Amniotic stem cell (primary cell): ENCODE measurements around the gene RAP1GAP.
"Not testable (repeated sequence)": the region's sequence is repeated elsewhere in the genome, so short reads cannot be mapped to it uniquely, and the experiment has no call there.

Source experiments
- DNase-seq: peaks from one replicate; lab custom pipeline; 2025; lab: John Stamatoyannopoulos, UW

RAP1GAP gene

DNA sequence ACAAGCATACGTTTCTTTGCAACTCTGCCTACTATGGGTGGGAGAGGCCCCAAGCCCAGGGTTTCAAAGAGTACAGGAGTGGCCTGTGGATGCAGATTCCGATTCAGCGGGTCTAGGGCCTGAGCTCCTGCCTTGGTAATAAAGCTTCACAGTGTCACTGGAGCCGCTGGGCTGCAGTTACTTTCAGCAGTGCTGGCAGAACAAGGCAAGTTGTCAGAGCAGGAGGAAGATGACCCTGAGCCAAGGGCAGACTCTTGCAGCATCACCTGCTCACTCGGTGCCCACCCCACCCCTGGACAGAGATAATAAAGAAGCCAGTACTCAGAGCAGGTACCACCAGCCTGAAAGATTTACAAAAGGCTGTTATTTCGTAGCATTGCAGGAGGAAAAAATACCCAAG is 8.0 kb upstream of the RAP1GAP start:
- DNase-seq: no peak

DNA sequence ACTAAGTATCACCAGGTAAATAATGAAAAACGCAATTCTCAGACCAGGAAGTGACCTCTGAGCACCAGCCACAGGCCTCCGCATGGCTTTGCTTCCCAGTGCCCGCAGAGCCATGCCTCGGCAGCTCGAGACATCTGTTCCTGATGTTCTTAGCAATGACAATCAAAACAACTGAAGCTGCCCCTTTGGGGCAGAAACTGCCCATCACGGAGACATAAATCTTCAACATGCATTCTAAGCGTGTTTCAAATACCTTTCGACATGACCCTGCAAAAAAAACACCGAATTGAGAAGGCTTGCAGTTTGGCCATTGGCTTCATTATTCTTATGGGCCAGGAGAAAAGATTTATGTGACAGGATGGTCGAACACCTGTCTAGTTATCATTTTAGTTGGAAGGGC is 5.8 kb upstream of the RAP1GAP start:
- no peak for DNase-seq

DNA sequence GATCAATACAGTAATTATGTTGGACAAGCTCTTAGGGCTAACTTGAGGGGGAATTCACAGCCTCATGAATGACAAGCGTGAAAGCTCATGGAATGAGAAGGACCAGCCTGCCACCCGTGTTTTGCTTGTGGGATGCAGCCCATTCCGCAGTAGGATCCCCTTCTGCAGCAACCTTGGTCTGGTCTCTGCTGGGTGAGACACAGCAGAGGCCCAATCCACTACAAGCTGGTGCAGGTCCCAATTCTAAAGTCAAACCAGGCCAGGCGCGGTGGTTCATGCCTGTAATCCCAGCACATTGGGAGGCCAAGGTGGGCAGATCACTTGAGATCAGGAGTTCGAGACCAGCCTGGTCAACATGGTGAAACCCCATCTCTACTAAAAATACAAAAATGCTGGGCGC is 4.7 kb upstream of the RAP1GAP start:
- DNase-seq: not testable (repeated sequence)

DNA sequence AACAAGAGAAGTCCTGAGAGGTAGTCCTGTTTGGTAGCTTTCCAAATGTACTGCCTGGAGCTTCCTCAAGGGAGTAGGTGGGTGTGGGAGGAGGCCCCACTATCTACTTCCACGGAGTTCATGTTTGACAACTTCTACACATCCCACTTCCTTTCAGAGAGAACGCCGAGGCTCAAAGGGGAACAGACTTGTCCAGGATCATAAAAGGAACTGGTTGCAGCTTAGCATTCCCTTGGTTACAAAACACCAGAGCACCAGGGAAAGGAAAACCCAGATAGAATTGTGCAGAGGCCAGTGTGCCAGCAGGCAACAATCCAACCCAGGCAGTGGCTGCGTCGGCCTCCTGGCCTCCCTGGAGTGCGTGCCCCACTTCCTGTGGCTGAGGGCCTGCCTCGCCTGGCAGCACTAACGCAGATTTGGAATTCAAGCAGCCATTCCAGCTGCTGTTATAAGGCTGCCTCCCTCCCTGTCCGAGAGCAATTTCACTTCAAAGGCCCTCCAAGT is 4.2 kb upstream of the RAP1GAP start:
- DNase-seq: no peak

DNA sequence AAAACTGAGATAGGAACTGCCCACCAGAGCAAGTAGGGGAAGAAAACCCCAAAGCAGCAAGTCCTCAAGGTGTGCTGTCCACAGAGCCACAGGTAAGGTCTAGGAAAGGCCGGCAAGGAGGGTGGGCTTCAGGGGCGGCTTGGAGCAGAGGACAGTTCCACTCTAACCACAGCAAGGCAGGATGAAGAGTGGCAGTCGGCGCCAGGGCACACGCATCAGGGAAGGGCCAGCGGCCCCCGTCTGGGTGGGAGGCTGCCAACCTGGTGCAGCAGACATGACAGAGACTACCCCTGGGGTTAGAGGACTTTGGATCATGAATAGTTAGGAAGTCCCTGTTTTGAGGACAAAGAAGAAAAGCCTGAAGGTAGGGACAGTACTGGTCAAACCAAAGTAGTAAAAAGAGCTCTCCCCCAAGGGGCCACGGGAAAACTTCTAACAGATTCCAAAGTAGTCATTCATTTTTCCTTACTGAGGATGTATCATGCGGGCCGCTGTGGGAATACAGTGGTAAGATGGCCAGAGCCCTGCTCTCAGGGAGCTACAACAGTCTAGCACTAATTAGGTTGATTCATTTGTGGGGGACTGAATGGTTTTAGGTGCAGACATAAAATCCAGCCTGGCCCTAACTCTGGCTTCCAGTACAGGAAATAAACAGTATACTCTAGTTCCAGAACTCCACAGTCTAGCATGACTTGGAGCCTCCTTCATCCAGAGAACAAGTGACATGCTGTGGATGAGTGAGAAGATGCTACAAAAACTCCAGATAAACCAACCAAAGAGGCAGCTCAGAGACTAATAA is 3.5 kb upstream of the RAP1GAP start:
- no peak for DNase-seq

DNA sequence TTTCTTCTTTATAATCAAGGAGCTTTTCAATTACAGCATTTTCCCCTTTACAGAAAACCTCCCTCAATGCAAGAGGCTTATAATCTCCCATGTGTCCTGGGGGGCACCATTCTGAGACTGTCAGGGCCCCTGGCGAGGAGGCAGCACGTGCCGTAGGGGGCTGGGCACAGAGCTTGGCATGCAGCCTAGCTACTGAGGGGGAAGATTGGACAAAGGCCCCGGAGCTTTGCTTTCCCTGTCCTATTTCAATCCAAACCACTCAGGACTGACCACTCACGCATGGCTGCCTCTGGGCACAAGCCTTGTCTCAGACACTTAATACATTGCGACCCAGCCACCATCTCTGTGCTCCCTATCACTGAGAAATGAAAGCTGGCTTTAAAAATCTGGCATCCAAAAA is 2.8 kb upstream of the RAP1GAP start:
- DNase-seq: no peak

DNA sequence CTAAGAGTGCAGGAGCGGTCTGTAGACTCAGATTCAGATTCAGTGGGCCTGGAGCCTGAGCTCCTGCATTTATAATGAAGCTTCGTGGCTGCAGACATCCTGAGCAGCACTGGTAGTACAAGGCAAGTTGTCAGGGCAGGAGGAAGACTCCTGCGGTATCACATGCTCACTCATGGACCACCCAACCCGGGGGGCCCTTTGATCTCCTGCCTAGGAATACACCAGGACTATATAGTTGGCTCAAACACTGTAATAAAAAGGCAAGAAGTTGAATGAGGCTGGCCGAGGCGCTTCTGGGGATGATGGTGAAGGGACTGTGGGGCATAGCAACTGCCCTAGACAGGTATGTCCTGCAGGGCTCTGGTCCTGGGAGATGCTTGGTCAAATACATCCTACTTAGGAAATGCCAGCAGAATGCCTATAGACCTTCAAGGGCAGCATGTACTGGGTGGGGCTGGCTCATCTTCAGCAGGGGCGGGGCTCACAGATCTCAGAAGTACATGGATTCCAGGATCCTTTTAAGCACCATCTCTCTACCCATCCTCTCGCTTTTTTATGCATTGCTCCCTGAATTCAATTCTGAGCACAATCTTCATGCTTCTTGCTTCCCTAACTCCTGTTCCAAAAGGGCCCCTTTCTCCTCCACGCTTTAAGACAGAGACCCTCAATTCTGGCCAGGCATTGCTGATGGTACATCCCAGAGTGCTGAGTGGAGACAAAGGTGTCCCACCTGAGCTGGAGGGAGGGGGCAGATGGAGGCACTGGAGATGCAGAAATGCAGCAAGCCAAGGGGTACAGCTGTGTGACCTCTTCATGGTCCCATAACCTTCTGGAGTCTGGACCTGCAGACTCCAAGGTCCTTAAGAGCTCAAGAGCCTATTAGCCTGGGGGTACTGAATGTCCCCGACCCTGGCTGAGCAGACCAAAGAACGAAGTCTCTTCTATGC is 2.1 kb upstream of the RAP1GAP start:
- no peak for DNase-seq

DNA sequence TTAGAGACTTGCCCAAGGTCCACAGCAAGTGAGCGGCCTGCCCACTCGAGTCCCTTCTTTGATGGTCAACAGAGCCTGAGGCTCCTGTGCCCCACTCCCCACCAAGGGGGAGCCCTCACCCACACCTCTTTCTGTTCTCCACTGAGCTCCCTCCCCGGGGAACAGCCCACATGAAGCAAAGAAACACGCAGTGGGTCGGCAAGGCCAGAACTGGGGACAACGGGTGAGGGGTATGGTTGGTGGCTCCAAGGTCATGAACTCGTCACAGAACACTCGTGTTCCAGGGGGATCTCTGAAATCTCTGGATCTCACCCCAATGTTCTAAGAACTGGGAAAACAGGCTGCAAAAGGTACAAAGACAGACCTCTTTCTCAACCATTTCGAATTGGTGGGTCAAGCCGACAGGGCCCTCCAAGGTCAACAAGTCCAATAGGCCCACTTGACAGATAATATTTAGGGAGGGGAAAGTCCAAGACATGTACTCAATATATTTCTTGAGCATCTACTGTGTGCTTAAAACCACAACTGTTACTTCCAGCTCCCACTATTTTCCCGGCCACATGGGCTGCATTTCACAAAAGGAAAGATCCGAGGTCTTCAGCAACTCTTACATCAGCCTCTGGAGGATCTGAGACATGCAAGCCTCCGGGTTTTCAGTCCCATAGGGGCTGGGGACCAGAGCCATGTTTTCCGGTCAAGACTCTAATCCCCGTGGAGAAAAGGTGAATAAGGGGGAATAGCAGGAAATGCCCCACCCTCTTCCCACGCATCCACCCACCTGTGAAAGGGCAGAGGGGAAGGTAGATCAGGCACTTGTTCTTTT is 1.1 kb upstream of the RAP1GAP start:
- DNase-seq: no peak

DNA sequence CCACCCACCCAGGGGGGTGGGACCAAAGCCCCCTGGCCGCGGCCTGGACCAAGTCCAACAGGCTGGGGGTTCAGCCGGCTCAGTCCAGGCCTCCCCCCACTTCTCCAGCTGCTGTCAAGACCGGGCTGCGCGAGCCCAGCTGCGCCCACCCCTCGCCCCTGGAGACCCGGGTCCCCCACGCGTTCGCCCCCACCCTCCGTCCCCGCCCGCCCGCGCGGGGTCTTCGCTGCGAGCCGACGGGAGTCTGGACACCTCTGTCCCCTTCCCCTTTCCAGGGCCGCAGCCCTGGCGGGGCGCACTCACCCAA is 253 bp downstream of the RAP1GAP start:
- DNase-seq: no peak

DNA sequence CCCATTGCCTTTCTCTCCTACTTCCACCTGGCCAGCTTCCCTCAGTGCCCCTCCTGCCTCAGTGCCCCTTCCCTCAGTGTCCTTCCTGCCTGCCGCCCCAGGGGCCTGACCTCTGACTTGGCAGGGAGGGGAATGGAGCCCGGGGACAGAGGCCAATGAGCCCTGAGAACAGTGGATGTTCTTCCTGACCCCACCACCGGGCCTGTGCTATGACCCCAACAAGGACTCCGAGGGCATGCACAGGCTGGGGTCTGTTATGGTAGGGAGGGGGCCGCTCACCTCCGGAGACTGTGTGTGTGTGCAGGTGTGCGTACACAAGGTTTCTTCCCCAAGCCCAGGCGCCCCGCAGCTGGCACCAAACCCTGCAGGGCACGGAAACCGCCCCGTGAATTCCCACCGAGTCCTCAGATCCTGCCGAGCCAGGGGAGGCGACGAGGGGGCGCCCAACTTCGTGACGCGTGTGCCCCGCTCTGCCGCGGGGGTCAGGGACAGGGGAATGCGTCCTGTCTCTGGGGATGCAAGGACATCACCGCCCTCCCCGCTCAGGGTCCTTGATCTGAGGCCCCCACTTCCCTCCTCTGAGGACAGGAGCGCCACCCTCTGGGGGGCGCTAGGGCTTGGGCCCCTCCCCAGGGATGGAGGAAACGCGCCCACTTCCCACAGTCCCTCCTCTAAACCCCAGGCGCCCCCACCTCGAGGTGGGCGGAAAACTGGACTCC is 766 bp downstream of the RAP1GAP start:
- no peak for DNase-seq

DNA sequence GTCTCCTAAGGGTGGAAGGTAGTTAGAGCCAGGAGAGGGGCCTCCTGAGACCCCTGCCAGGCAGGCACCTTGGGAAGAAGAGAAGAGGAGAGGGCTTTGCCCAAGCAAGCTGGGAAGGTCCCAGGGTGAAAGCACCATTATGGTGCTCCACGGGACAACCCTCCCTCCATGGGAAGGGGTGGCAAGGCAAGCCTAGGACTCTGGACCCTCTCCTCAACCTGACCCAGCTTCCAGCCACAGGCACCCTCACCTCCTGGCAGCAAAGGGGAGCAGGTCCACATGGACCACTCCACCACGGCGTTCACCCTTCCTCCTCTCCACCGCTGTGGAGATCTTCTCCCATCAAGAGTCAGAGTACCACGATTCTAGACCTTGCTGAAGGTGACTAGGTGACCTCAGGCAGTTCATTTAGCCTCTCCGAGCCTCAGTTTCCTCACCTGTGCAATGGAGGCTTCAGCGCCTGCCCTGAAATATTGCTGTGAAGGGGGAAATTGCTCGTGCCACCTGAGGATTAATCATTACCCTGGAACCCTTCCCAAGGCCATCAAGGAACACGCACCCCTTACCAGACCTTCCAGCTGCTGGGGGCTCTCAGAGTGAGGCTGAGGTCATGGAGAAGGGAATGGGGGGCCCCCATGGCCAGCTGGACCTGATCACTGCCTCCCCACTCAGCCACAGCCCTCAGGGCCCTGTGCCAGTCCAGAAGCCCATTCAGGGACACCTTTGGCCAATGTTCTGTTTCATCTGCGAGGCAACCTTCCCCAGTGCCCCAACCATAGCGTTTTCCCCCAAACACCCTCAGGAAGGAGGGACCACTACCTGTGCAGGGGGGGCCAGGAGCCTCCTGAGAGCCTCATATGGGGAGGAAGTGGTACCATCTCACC is 1.6 kb downstream of the RAP1GAP start:
- no peak for DNase-seq

DNA sequence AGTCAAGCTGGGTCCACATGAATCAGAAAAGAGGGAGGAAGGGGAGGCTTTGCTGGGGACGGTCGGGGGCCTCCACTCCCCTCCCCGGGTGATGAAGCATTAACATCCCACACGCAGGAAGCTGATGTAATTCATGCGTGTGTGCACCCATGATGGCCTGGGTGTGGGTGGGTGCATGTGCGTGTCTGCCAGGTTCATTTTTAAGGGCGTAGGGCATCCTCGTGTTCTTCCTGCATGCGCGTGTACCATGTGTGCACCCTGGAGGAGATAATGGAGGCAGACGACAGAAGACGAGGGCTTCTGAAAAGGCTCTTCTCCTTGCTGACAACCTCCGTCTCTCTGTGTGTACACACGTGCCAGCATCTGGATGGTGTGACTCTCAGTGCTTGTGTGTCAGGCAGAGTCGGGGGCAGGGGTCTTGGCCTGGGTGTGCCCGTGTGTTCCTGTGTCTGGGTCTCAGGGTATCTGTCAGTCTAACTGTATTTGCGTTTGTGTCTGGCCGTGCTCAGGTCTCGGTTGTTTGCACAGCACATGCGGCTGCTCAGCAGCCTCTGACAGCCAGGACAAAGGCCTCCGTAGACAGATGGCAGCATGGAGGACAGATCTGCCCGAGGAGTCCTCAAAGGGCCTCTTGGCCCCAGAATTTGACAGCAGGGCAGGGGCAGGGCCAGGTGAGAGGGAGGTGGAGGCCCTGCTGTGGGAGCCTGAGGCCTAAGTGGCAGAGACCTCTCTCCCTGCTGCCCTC is 2.4 kb downstream of the RAP1GAP start:
- no peak for DNase-seq

DNA sequence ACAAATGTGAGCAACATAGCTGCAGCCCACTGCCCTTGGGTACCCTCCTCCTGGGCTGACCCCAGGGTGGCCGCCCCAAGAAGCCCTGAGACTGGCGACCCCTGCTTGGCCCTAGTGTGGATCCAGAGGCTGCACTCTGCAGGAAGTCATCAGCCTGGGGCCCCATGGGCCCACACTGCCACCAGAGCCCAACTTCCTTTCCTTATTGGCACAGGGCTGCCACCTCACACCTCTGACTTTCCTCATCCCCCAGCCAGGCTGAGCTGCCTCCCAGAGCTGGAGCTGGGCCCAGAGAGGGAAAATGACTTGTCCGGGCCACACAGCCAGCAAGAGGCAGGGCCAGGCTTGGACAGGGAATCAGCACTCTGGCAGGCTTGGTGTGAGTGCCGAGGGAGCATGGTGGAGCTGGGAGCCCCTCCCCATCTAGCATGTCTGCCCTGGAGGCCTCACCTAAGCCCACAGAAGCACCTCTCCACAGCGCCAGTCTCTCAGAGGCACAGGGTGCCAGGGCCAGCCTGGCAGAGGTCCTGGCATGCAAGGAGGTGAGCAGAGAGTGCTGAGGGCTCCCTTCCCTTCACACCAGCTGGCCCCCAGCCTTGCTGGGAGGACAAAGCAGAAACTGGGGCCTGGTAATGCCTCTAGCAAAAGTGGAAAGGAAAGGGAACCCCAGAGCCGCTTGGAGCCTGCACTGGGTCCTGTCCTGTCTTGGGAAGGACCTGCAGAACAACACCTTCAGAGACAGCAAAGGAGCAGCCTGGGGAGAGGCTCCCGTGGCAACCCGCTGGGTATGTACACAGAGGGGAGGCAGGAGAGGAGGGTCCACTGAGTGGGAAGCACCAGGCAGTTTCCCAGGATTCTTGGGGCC is 3.2 kb downstream of the RAP1GAP start:
- DNase-seq: no peak

DNA sequence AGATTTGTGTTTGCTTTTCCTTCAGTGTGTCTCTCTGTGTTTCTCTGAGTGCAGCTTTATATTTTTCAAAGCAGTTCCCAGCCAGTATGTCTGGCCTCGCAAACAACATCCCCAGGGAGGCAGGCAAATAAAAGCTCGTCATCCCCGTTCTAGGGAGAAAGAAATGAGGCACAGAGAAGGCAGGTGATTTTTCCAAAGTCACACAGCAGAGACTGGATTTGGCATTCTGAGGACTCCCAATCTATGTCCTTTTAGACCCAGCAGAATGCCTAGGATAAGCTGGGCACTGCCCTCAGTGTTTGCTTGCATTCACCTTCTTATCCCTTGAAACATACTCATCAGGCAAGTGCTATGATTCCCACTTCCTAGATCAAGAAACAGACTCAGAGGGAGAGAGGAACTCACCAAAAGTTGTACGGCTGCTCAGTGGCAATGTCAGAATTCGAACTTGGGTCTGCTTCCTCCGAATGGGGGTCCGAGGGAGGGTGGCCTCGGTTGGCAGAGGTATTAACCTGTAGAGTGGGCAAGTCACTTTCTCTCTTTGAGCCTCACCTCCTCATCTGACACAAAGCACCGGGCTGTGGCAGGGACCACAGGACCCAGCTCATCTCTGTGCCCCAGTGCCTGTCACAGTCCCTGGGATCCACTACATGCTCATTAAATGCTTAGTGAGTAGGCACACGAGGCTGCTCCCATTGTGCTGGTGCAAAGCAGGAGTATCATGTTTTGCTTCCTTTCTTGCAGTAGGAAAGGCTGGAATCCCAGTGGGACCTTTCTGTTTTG is 4.2 kb downstream of the RAP1GAP start:
- DNase-seq: no peak

DNA sequence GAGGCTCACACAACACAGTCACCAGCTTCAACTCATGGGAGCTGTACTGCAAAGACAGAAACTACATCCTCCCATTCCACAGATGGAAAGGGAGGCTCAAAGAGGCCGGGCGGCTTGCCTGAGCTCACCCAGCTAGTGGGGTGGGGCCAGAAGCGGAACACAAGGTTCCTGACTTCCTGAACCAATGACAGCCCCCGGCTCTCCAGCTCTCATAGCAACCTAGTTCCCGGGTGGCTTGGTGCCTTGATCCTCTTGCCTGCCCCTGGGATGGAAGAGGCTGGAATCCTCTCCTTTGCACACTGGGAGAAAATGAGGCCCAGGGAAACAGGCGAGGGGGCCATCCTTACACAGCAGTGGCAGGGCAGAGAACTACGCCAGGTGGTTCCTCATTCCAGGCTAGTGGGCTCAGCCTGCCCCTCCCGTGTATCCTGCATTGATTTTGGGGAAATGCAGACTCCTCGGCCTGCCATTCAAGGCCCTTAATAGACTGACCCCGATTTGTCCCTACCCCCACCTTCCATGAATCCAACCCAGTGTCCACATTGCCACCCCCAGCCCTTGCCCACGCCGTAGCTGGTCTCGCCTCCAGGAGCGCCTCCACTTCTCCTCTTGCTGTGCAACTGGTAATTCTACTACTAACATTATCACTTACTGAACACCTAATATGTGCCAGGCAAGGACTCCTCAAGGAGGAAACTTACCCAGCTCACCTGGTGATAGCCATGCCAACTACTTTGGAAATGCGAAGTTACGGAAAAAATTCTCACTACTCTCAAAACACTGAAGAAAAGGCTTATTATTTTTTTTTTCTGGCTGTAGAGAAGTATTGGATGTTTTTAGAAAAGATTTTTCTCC is 5.0 kb downstream of the RAP1GAP start:
- no peak for DNase-seq

DNA sequence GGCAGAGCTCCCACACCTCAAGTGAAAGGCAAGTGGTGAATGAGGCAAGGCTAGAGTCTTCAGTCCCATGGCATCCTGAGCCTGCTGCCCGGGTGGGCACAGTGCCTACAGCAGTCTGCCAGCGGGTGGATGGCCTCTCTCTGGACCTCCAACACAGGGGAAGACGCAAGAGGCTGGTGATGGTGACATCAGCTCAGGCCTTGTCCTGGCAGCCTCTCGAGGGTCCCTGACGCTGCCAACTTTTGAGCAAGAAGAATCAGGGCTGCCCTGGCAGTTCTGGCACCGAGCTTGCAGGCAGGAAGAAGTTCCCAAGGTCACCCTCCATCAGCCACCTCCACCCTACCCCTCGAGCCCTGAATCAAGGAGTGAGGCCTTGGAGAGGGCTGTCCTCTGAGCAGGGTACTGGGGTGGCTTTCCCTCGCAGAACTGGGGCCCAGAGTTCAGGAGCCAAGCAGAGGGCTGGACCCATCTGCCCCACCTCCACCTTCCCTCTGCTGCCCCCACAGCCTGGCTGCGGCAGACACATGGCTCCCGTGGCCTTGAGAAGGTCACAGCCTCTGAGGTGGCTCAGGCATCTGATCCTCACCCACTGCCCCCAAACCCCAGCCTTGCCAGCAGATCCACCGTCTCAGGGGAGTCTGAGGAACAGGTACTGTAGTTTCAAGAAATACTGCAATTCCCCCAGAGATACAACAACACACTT is 5.8 kb downstream of the RAP1GAP start:
- no peak for DNase-seq
